ENCODE data around the gene GRAMD1B. TPM values are rescaled to one million over a fixed set of nuclear protein-coding genes. Genes with fewer than 3 reads are reported as not detected.

GRAMD1B gene
- total RNA-seq, 2 experiments from 2014 or later: 30.3 to 36.2 TPM

DNA sequence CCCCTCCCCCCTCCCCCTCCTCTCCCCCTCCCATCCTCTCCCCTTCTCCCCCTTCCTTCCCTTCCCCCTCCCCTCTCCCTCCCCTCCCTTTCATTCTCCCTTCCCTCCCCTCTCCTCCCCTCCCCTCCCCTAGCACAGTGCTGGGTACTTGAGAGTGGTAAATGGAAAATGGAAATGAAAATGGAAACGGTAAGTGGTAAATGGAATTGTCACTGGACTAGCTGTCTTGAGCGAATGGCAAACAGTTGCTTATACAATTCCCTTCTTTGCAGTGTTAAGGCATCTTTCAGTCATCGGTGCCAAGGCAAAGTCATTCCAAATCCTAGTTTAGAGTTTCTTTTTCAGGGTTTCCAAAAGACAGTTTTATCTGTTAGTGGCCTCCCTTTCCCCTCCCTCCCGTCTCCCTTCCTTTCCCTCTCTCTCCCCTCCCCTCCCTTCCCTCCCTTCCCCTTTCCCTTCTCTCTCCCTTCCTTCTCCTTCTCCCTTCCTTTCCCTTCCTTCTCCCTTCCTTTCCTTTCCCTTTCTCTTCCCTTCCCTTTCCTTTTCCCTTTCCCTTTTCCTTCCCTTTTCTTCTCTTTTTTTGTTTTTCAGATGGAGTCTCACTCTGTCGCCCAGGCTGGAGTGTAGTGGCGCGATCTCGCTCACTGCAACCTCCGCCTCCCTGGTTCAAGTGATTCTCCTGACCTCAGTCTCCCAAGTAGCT is 47.3 kb downstream of the GRAMD1B start:
- no peak for ATAC-seq (ENCODE audit: low read depth)
- Mint-ChIP-seq H3K36me3 (peaks cover 17% of the 10 kb centered on the region), H3K4me1 (peaks cover 42% of the 10 kb centered on the region), H3K9me3 (no peaks in the 10 kb centered on the region), H3K27ac (no peak overlapping the region), H3K4me3 (no peak overlapping the region), H3K27me3 (no peaks in the 10 kb centered on the region)
- no peak for DNase-seq
- POLR2A ChIA-PET: interaction anchor here (1.3 to 3.0 kb wide), 2 partner anchors 59 to 70 kb away, joined by 3 to 10 read pairs; no protein-coding TSS in a partner anchor

- peak; percentile 47 for DNase-seq
- H3K4me3 Mint-ChIP-seq: peak overlapping the region; percentile 43
- ATAC-seq (ENCODE audit: low read depth): peak; percentile 15
- no peaks in the 10 kb centered on the region for H3K27me3 Mint-ChIP-seq
- no peaks in the 10 kb centered on the region for H3K9me3 Mint-ChIP-seq
- H3K27ac Mint-ChIP-seq: peak overlapping the region; percentile 27
- POLR2A ChIA-PET: interaction anchor here (0.8 to 3.0 kb wide), 5 partner anchors 44 to 177 kb away, joined by 3 to 10 read pairs (median 3); no protein-coding TSS in a partner anchor
- H3K4me1 Mint-ChIP-seq: peaks cover 47% of the 10 kb centered on the region
- H3K36me3 Mint-ChIP-seq: peaks cover 17% of the 10 kb centered on the region
Observed at GRCh38 chr11:123478352-123478987, 48.4 kb downstream of the GRAMD1B start.

DNA sequence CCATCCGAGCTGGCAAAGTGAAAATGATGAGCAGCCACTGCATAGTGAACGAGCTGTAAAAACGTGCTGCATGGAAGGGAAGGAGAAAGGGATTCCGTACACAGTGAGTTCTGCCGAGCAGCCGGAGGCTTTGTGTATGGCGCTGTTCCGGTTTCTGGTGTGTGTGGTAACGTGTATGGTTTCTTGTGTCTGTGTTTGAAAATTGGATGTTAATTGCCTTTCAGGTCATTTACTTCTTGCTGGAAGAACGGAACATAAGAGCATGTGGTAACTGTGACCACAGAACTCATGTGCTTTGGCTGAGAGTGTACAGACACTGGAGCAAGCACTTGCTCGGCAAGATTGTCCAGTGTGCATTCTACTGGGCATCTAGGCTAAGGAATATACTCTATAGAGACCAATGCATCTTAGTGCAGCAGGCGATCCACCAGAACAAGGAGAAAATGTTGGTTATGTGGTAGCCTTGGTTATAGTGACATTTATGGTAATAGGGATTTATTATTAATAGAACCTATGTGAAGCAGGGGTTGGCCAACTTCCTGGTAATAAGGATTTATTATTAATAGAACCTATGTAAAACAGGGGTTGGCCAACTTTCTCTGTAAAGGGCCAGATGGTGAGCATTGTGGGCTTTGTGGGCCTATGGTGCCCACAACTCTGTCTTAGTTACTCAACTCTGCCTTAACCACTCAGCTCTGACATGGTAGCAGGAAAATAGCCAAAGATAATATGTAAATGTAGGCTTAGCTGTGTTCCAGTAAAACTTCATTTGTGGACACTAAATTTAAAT is 49.2 kb downstream of the GRAMD1B start:
- DNase-seq (no peak), ATAC-seq (ENCODE audit: low read depth) (no peak)
- Mint-ChIP-seq H3K36me3 (peaks cover 16% of the 10 kb centered on the region), H3K27ac (peak overlapping the region; percentile 18), H3K4me1 (peaks cover 53% of the 10 kb centered on the region), H3K9me3 (no peaks in the 10 kb centered on the region), H3K4me3 (peak overlapping the region; percentile 43), H3K27me3 (no peaks in the 10 kb centered on the region)
- POLR2A ChIA-PET: interaction anchor here (0.8 to 3.0 kb wide), 4 partner anchors 44 to 178 kb away, joined by 3 to 10 read pairs (median 4); no protein-coding TSS in a partner anchor

GRCh38 chr11:123480290-123480815 is 50.3 kb downstream of the GRAMD1B start:
- ATAC-seq (ENCODE audit: low read depth): no peak
- POLR2A ChIA-PET: interaction anchor here (3.0 kb wide), 1 partner anchor 73 kb away, joined by 10 read pairs; no protein-coding TSS in a partner anchor
- Mint-ChIP-seq H3K27me3 (no peaks in the 10 kb centered on the region), H3K4me3 (peak overlapping the region; percentile 6), H3K9me3 (no peaks in the 10 kb centered on the region), H3K36me3 (peaks cover 20% of the 10 kb centered on the region), H3K27ac (no peak overlapping the region), H3K4me1 (peaks cover 58% of the 10 kb centered on the region)
- DNase-seq: no peak

GRCh38 chr11:123480882-123481281 is 50.8 kb downstream of the GRAMD1B start:
- peaks cover 58% of the 10 kb centered on the region for H3K4me1 Mint-ChIP-seq
- POLR2A ChIA-PET: no interaction called here
- peaks cover 22% of the 10 kb centered on the region for H3K36me3 Mint-ChIP-seq
- H3K27ac Mint-ChIP-seq: peak overlapping the region; percentile 77
- H3K9me3 Mint-ChIP-seq: no peaks in the 10 kb centered on the region
- peak overlapping the region; percentile 42 for H3K4me3 Mint-ChIP-seq
- ATAC-seq (ENCODE audit: low read depth) (no peak), DNase-seq (no peak)
- H3K27me3 Mint-ChIP-seq: no peaks in the 10 kb centered on the region

DNA sequence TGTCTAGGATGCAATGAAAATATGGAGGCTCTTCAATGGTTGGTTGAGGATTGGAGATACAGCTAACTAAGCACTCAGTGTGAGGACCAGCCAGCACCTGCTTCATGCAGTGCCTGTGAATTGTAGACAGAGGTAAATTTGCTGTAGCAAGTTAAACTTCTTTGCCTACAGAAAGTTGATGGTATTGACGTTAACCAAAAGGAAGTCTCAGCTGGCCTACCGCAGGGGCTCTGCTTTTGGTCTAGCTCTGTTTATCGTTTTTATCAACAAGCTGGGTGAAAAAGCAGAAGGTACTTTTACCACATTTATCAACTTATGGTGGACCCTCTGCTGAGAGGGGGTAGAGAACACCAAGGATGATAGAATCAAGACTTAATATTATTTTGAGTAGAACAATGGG is 51.6 kb downstream of the GRAMD1B start:
- peak overlapping the region; percentile 42 for H3K4me3 Mint-ChIP-seq
- no peak for DNase-seq
- ATAC-seq (ENCODE audit: low read depth): peak; percentile 40
- peaks cover 22% of the 10 kb centered on the region for H3K36me3 Mint-ChIP-seq
- H3K9me3 Mint-ChIP-seq: no peaks in the 10 kb centered on the region
- POLR2A ChIA-PET: no interaction called here
- no peaks in the 10 kb centered on the region for H3K27me3 Mint-ChIP-seq
- H3K4me1 Mint-ChIP-seq: peaks cover 58% of the 10 kb centered on the region
- peak overlapping the region; percentile 77 for H3K27ac Mint-ChIP-seq

DNA sequence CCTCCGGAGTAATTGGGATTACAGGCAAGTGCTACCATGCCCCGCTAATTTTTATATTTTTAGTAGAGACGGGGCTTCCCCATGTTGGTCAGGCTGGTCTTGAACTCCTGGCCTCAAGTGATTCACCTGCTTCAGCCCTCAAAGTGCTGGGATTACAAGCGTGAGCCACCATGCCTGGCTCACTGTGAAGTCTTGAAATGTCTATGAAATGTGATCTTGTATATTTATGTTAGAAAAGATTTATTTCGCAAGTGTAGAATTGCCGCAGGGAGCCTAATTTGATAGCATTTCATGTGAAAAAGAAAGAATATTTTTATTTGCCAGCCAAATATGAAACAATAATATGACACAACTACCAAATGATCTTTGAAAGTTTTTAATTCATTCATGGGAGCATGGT is 52.1 kb downstream of the GRAMD1B start:
- H3K4me3 Mint-ChIP-seq: no peak overlapping the region
- peaks cover 22% of the 10 kb centered on the region for H3K36me3 Mint-ChIP-seq
- POLR2A ChIA-PET: interaction anchor here (0.7 kb wide), 1 partner anchor 22 kb away, joined by 4 read pairs; no protein-coding TSS in a partner anchor
- ATAC-seq (ENCODE audit: low read depth) (no peak), DNase-seq (no peak)
- H3K4me1 Mint-ChIP-seq: peaks cover 58% of the 10 kb centered on the region
- H3K27ac Mint-ChIP-seq: no peak overlapping the region
- H3K27me3 Mint-ChIP-seq: no peaks in the 10 kb centered on the region
- H3K9me3 Mint-ChIP-seq: no peaks in the 10 kb centered on the region

- no peaks in the 10 kb centered on the region for H3K27me3 Mint-ChIP-seq
Observed at GRCh38 chr11:123483058-123483457, 53.0 kb downstream of the GRAMD1B start.

GRCh38 chr11:123483466-123483865 is 53.4 kb downstream of the GRAMD1B start:
- Mint-ChIP-seq H3K4me3 (no peak overlapping the region), H3K27me3 (no peaks in the 10 kb centered on the region), H3K9me3 (no peaks in the 10 kb centered on the region), H3K4me1 (peaks cover 50% of the 10 kb centered on the region), H3K27ac (no peak overlapping the region), H3K36me3 (peaks cover 22% of the 10 kb centered on the region)
- ATAC-seq (ENCODE audit: low read depth) (no peak), DNase-seq (no peak)
- POLR2A ChIA-PET: no interaction called here

More at GRCh38 chr11:123483058-123483457, 53.0 kb downstream of the GRAMD1B start:
- DNase-seq: no peak
- Mint-ChIP-seq H3K4me3 (no peak overlapping the region), H3K36me3 (peaks cover 22% of the 10 kb centered on the region), H3K27ac (no peak overlapping the region), H3K9me3 (no peaks in the 10 kb centered on the region), H3K4me1 (peaks cover 54% of the 10 kb centered on the region)
- POLR2A ChIA-PET: interaction anchor here (0.7 kb wide), 1 partner anchor 21 kb away, joined by 4 read pairs; no protein-coding TSS in a partner anchor
- no peak for ATAC-seq (ENCODE audit: low read depth)

GRCh38 chr11:123484448-123484847 is 54.4 kb downstream of the GRAMD1B start:
- Mint-ChIP-seq H3K27me3 (no peaks in the 10 kb centered on the region), H3K27ac (no peak overlapping the region), H3K9me3 (no peaks in the 10 kb centered on the region), H3K4me1 (peaks cover 40% of the 10 kb centered on the region), H3K36me3 (peaks cover 20% of the 10 kb centered on the region), H3K4me3 (peak overlapping the region; percentile 5)
- DNase-seq: no peak
- POLR2A ChIA-PET: interaction anchor here (0.5 kb wide), 1 partner anchor 57 kb away, joined by 3 read pairs; no protein-coding TSS in a partner anchor
- no peak for ATAC-seq (ENCODE audit: low read depth)

DNA sequence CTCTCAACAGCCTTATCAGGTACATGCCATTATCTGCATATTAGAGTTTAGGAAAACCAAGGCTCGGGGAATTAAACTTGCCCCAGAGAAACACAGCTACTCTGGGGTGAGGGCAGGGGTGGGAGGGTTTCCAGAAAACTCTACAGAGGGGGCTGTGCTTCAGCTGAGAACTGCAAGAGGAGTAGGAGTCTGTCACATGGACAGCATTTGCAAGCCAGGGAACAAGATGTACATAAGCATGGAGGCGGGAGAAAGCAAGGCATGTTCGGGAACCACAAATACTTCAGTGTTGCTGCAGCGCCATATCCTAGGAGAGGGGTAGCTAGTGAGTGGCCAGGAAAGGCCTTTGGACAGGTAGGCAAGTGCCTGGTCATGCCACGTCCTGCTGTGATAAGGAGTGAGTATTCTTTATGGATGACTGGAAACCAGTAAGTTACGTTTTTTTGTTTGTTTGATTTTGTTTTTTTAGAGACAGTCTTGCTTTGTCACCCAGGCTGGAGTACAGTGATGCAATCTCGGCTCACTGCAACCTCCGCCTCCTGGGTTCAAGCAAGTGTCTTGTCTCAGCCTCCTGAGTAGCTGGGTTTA is 57.2 kb downstream of the GRAMD1B start:
- ATAC-seq (ENCODE audit: low read depth) (no peak), DNase-seq (no peak)
- Mint-ChIP-seq H3K27me3 (no peaks in the 10 kb centered on the region), H3K27ac (no peak overlapping the region), H3K36me3 (peaks cover 9% of the 10 kb centered on the region), H3K4me3 (no peak overlapping the region), H3K4me1 (peaks cover 22% of the 10 kb centered on the region), H3K9me3 (no peaks in the 10 kb centered on the region)
- POLR2A ChIA-PET: no interaction called here

DNA sequence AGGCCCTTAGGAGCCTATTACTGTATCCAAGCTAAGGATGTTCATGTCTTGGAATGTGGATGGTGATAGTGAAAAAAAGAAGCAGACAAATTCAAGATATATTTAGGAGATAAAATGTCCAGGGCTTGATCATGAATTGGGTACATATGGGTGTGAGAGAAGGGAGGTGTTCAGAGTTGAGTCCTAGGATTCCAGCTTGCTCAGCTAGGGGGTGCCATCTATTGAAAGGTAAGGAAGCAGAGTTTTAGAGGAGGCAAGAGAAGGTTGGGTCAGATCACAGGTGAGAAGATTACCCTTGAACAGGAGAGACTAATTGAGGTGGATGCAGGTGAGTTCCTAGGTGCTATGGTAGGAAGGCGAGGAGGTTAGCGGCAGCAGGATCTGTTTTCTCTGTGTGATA is 60.5 kb downstream of the GRAMD1B start:
- POLR2A ChIA-PET: no interaction called here
- DNase-seq: no peak
- peaks cover under 1% of the 10 kb centered on the region for H3K36me3 Mint-ChIP-seq
- peaks cover 17% of the 10 kb centered on the region for H3K4me1 Mint-ChIP-seq
- H3K4me3 Mint-ChIP-seq: no peak overlapping the region
- ATAC-seq (ENCODE audit: low read depth): no peak
- no peak overlapping the region for H3K27ac Mint-ChIP-seq
- no peaks in the 10 kb centered on the region for H3K27me3 Mint-ChIP-seq
- no peaks in the 10 kb centered on the region for H3K9me3 Mint-ChIP-seq
